ENCODE measurements around the gene CECR2.

The CECR2 gene

GRCh38 chr22:17347724-17348123 lies 21.5 kb upstream of the CECR2 start:
- Histone ChIP-seq H2AFZ (ENCODE audit: low read depth, low read length) (no peak overlapping the region), H3K36me3 (ENCODE audit: insufficient read depth, low read length) (no peaks in the 10 kb centered on the region), H3K4me3 (ENCODE audit: low read length) (no peak overlapping the region), H3K27me3 (ENCODE audit: insufficient read depth, low read length) (no peaks in the 10 kb centered on the region), H3K4me1 (ENCODE audit: insufficient read depth, low read length) (peaks cover 7% of the 10 kb centered on the region), H3K9me3 (ENCODE audit: low read length) (no peaks in the 10 kb centered on the region)

GRCh38 chr22:17348464-17349103 lies 20.7 kb upstream of the CECR2 start:
- Histone ChIP-seq H3K4me1 (ENCODE audit: insufficient read depth, low read length) (peaks cover 7% of the 10 kb centered on the region), H3K4me3 (ENCODE audit: low read length) (no peak overlapping the region), H2AFZ (ENCODE audit: low read depth, low read length) (no peak overlapping the region), H3K36me3 (ENCODE audit: insufficient read depth, low read length) (no peaks in the 10 kb centered on the region), H3K27me3 (ENCODE audit: insufficient read depth, low read length) (no peaks in the 10 kb centered on the region), H3K9me3 (ENCODE audit: low read length) (no peaks in the 10 kb centered on the region)

DNA sequence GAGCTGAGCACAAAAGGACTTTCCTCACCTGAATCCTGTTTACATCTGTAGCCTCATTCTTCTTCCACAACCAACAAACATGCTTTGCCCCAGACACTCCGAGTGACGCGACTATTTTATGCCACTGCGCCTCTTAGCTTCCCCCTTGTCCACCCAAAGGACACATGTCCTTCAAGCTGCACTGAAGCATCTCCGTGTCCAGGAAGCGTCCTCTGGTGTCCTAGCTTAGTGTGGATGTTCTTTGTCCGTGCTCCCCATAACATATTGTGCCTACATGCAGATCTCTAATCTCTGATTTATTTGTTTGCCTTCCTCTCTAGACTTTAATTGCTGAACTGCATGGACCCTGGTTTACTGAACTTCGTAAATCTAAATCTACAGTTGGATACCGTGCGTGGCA lies 20.1 kb upstream of the CECR2 start:
- Histone ChIP-seq H3K4me1 (ENCODE audit: insufficient read depth, low read length) (peaks cover 7% of the 10 kb centered on the region), H3K27me3 (ENCODE audit: insufficient read depth, low read length) (no peaks in the 10 kb centered on the region), H2AFZ (ENCODE audit: low read depth, low read length) (no peak overlapping the region), H3K9me3 (ENCODE audit: low read length) (no peaks in the 10 kb centered on the region), H3K4me3 (ENCODE audit: low read length) (no peak overlapping the region), H3K36me3 (ENCODE audit: insufficient read depth, low read length) (no peaks in the 10 kb centered on the region)

- Histone ChIP-seq H3K9me3 (ENCODE audit: low read length) (no peaks in the 10 kb centered on the region), H3K36me3 (ENCODE audit: insufficient read depth, low read length) (no peaks in the 10 kb centered on the region), H3K4me3 (ENCODE audit: low read length) (no peak overlapping the region), H3K27me3 (ENCODE audit: insufficient read depth, low read length) (no peaks in the 10 kb centered on the region), H3K4me1 (ENCODE audit: insufficient read depth, low read length) (peaks cover 7% of the 10 kb centered on the region), H2AFZ (ENCODE audit: low read depth, low read length) (no peak overlapping the region)
Observed at GRCh38 chr22:17350292-17350691, 19.0 kb upstream of the CECR2 start.

- H2AFZ ChIP-seq (ENCODE audit: low read depth, low read length), result no peak overlapping the region
- H3K4me3 ChIP-seq (ENCODE audit: low read length), result no peak overlapping the region
- H3K4me1 ChIP-seq (ENCODE audit: insufficient read depth, low read length), result peaks cover 15% of the 10 kb centered on the region
- no peaks in the 10 kb centered on the region for H3K36me3 ChIP-seq (ENCODE audit: insufficient read depth, low read length)
- no peaks in the 10 kb centered on the region for H3K27me3 ChIP-seq (ENCODE audit: insufficient read depth, low read length)
- H3K9me3 ChIP-seq (ENCODE audit: low read length), result no peaks in the 10 kb centered on the region
Observed at GRCh38 chr22:17352798-17353197, 16.5 kb upstream of the CECR2 start.

DNA sequence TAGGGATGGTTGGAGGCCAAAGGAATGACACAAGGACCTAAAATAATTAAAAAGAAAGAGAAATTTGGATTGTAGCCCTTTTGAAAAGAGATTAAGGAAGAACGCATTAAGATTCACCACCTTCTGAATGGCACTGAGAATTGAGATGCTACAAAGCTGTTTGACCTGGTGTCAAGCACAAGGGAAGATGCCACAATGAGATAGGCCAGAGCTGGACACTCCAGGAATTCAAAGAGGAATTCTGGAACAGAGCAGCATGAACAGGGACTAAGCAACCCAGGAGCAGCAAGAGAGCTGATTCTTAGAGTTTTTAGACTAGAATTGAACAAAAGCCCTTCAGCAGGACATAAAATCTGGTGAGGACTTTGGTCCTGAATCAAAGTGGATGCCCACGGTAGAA lies 11.6 kb upstream of the CECR2 start:
- no peak overlapping the region for H2AFZ ChIP-seq (ENCODE audit: low read depth, low read length)
- no peak overlapping the region for H3K4me3 ChIP-seq (ENCODE audit: low read length)
- H3K36me3 ChIP-seq (ENCODE audit: insufficient read depth, low read length), result no peaks in the 10 kb centered on the region

GRCh38 chr22:17358415-17358814 lies 10.8 kb upstream of the CECR2 start:
- no peak overlapping the region for H3K4me3 ChIP-seq (ENCODE audit: low read length)
- no peaks in the 10 kb centered on the region for H3K36me3 ChIP-seq (ENCODE audit: insufficient read depth, low read length)
- H3K27me3 ChIP-seq (ENCODE audit: insufficient read depth, low read length), result no peaks in the 10 kb centered on the region
- H3K9me3 ChIP-seq (ENCODE audit: low read length), result no peaks in the 10 kb centered on the region
- H2AFZ ChIP-seq (ENCODE audit: low read depth, low read length), result no peak overlapping the region
- H3K4me1 ChIP-seq (ENCODE audit: insufficient read depth, low read length), result peaks cover 19% of the 10 kb centered on the region

More for the DNA sequence above, 11.6 kb upstream of the CECR2 start:
- peaks cover 19% of the 10 kb centered on the region for H3K4me1 ChIP-seq (ENCODE audit: insufficient read depth, low read length)
- H3K27me3 ChIP-seq (ENCODE audit: insufficient read depth, low read length), result no peaks in the 10 kb centered on the region
- H3K9me3 ChIP-seq (ENCODE audit: low read length), result no peaks in the 10 kb centered on the region

DNA sequence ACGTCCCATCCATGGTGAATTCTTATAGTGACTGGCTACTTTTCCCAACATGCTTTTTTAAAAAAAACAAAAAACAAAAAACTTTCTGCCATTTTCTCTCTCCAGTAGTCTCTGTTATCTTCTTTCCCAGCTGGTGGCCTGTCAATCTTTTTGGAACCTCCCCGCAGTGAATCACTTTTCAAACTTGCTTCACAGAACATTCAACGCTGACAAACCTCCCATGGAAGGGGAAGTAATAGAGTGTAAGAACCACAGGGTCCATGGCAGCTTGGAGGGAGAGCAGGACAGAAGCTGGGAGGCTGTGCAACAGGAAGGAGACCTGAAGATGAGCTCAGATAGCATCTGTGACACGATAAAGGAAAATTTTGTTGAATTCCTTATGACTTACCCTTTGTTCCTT lies 9.8 kb upstream of the CECR2 start:
- no peaks in the 10 kb centered on the region for H3K36me3 ChIP-seq (ENCODE audit: insufficient read depth, low read length)
- H3K4me3 ChIP-seq (ENCODE audit: low read length), result no peak overlapping the region
- peaks cover 19% of the 10 kb centered on the region for H3K4me1 ChIP-seq (ENCODE audit: insufficient read depth, low read length)
- H3K27me3 ChIP-seq (ENCODE audit: insufficient read depth, low read length), result no peaks in the 10 kb centered on the region
- H2AFZ ChIP-seq (ENCODE audit: low read depth, low read length), result no peak overlapping the region
- H3K9me3 ChIP-seq (ENCODE audit: low read length), result no peaks in the 10 kb centered on the region

DNA sequence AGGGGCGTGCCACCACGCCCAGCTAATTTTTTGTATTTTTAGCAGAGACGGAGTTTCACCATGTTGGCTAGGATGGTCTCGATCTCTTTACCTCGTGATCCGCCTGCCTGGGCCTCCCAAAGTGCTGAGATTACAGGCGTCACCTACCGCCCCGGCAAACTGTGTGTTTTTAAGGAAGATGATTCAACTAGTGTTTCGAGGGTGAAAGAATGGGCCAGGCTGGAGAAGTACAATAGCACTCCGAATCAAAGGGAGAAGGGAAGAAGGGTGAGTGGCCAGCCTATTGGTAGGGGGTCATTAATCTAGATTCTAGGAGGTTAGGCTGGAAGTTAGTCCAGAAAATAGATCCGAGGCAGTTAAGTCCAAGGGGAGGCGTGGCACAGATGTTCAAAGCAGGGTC lies 2.9 kb upstream of the CECR2 start:
- Histone ChIP-seq H2AFZ (ENCODE audit: low read depth, low read length) (no peak overlapping the region), H3K36me3 (ENCODE audit: insufficient read depth, low read length) (no peaks in the 10 kb centered on the region), H3K4me1 (ENCODE audit: insufficient read depth, low read length) (peaks cover 10% of the 10 kb centered on the region), H3K4me3 (ENCODE audit: low read length) (no peak overlapping the region), H3K27me3 (ENCODE audit: insufficient read depth, low read length) (no peaks in the 10 kb centered on the region), H3K9me3 (ENCODE audit: low read length) (no peaks in the 10 kb centered on the region)

GRCh38 chr22:17366830-17367229 lies 2.4 kb upstream of the CECR2 start:
- Histone ChIP-seq H3K4me1 (ENCODE audit: insufficient read depth, low read length) (peaks cover 14% of the 10 kb centered on the region), H3K9me3 (ENCODE audit: low read length) (no peaks in the 10 kb centered on the region), H2AFZ (ENCODE audit: low read depth, low read length) (no peak overlapping the region), H3K27me3 (ENCODE audit: insufficient read depth, low read length) (no peaks in the 10 kb centered on the region), H3K4me3 (ENCODE audit: low read length) (no peak overlapping the region), H3K36me3 (ENCODE audit: insufficient read depth, low read length) (no peaks in the 10 kb centered on the region)

DNA sequence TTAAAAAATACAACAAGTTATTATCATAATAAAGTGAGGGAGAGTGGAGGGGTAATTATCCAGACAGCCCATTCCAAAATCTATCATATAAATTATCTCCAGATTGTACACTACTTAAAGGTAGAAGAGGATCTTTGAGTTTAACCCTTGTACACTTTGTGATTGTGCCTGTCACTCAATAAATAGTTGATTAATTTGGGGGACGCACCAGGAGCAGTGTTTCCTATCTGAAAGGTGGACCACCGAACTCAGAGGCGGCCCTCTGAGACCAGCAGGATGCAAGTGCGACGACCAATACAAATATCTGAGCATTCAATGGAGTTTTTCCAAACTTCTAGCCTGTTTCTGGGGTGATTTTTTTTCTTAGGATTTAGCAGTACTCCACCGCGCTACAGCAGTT lies 1.1 kb upstream of the CECR2 start:
- Histone ChIP-seq H3K9me3 (ENCODE audit: low read length) (no peaks in the 10 kb centered on the region), H2AFZ (ENCODE audit: low read depth, low read length) (peak overlapping the region; percentile 71), H3K4me3 (ENCODE audit: low read length) (peak overlapping the region; percentile 91), H3K27me3 (ENCODE audit: insufficient read depth, low read length) (no peaks in the 10 kb centered on the region), H3K4me1 (ENCODE audit: insufficient read depth, low read length) (peaks cover 17% of the 10 kb centered on the region), H3K36me3 (ENCODE audit: insufficient read depth, low read length) (no peaks in the 10 kb centered on the region)

DNA sequence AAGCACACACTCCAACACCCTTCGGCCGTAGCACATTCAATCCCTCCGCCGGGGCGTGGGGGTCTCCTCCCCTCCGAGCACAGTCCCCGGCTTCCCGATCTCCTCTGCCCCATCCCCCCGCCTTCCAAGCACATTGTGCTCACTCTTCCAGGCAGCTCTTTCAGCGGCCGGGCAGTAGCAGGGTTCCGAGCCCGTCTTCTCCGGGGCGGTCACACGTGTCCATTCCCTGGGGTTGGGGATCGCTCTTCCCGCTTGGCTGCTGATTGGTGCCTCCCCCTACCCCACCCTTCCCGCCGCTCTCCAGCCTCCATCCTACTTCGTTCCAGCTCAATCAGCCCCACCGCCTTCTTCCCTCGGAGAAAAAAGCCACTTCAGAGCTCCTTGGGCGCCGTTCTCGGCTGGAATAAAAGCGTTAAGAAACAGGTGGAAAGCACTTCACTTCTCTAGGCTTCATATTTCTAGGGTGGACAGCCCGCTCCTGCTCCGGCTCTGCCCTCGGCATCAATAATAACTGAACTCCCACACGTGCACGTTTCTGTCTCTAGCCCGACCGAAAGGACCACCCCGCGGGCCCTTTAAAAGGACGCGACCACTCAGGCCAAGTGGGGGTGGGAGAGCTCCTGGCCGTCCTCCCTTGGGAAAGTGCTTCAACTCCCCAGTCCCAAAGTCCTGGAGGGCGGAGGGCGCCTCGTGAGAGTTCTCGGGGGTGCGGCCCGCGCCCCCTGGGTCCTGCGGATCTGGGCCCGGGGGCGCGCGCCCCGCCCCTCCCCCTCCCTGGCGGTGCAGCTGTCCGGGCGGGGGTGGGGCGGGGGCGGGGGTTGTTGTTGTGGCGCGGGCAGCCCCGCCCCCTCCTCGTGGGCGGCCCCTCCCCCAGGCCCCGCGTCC lies 464 bp upstream of the CECR2 start:
- Histone ChIP-seq H2AFZ (ENCODE audit: low read depth, low read length) (peak overlapping the region; percentile 71), H3K4me1 (ENCODE audit: insufficient read depth, low read length) (peaks cover 17% of the 10 kb centered on the region), H3K36me3 (ENCODE audit: insufficient read depth, low read length) (no peaks in the 10 kb centered on the region), H3K4me3 (ENCODE audit: low read length) (peak overlapping the region; percentile 91), H3K27me3 (ENCODE audit: insufficient read depth, low read length) (no peaks in the 10 kb centered on the region), H3K9me3 (ENCODE audit: low read length) (no peaks in the 10 kb centered on the region)

DNA sequence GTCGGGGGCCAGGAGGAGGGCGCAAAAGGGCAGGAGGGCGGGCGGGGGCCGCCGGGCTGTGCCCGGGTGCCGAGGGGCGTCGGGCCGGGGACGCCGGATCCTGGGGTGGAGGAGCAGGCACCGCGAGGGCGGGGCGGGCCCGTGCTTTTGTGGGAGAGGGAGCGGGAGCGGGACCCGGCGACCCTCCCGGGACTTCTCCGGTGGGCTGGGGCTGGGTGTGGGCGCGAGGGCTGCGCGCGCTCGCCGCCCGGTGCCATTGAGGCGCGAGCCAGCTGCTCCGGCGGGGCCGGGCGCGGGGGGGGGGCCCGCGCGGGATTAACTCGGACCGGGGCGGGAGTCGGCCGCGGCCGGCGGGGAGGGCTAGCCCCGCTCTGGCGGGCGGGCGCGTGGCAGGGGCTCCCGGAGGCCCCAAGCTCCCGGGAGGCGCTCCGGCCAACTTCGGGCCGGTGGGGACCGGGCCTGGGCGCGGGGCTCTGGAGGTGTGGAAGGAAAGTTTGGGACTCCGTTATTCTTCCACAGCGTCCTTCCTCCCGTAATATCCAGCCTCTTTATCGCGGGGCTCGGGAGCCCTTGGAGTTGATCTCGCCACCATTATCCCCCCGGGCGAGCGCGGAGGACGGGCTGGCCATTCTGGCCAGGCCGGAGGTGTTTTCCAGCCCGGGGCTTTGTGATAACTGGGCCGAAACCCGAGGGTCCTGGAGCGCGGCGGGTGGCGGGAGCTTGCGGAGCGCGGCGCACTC lies 936 bp downstream of the CECR2 start:
- H3K36me3 ChIP-seq (ENCODE audit: insufficient read depth, low read length), result no peaks in the 10 kb centered on the region
- H3K4me3 ChIP-seq (ENCODE audit: low read length), result peak overlapping the region; percentile 80
- H3K27me3 ChIP-seq (ENCODE audit: insufficient read depth, low read length), result no peaks in the 10 kb centered on the region
- no peaks in the 10 kb centered on the region for H3K9me3 ChIP-seq (ENCODE audit: low read length)
- peak overlapping the region; percentile 32 for H2AFZ ChIP-seq (ENCODE audit: low read depth, low read length)
- H3K4me1 ChIP-seq (ENCODE audit: insufficient read depth, low read length), result peaks cover 17% of the 10 kb centered on the region

All from neuron (in vitro differentiated cells).